Left forelimb (tissue), 1 donor: Measurements from ENCODE around the gene GALP.
"Not testable (repeated sequence)": the region's sequence is repeated elsewhere in the genome, so short reads cannot be mapped to it uniquely, and the experiment has no call there.

Experiments
- DNase-seq: peaks from one replicate; pipeline ENCODE4 v3.0.0-alpha.2; 2018; ENCODE audit warnings: low spot score

The GALP gene

GRCh38 chr19:56191115-56191514 lies 15.3 kb downstream of the GALP start:
- DNase-seq: no peak

GRCh38 chr19:56191711-56192110 lies 15.9 kb downstream of the GALP start:
- DNase-seq: no peak

GRCh38 chr19:56193981-56194640 lies 18.3 kb downstream of the GALP start:
- no peak for DNase-seq

GRCh38 chr19:56197646-56198045 lies 21.8 kb downstream of the GALP start, which contains the start of gene ZSCAN5B:
Gene ZSCAN5B, minus strand, starts transcription at chr19:56197783. Its CDS starts 4,731 bp downstream, at chr19:56193052.
- not testable (repeated sequence) for DNase-seq

- no peak for DNase-seq
Observed at GRCh38 chr19:56199687-56200086, 23.9 kb downstream of the GALP start.

GRCh38 chr19:56201973-56202372 lies 26.2 kb downstream of the GALP start, which contains the start of gene ZSCAN5C:
Gene ZSCAN5C, plus strand, starts transcription at chr19:56202273. Its CDS starts 3,641 bp downstream, at chr19:56205914.
- DNase-seq: no peak

GRCh38 chr19:56207581-56207980 lies 31.8 kb downstream of the GALP start:
- DNase-seq: not testable (repeated sequence)

GRCh38 chr19:56209091-56209490 lies 33.3 kb downstream of the GALP start:
- no peak for DNase-seq

GRCh38 chr19:56210036-56210435 lies 34.2 kb downstream of the GALP start:
- not testable (repeated sequence) for DNase-seq

- no peak for DNase-seq
Observed at GRCh38 chr19:56211718-56212117, 35.9 kb downstream of the GALP start.

- peak; percentile 68 for DNase-seq
Observed at GRCh38 chr19:56217039-56217949, 41.5 kb downstream of the GALP start.

GRCh38 chr19:56218961-56219360 lies 43.2 kb downstream of the GALP start:
- DNase-seq: no peak

GRCh38 chr19:56221442-56221841 lies 45.6 kb downstream of the GALP start:
- DNase-seq: not testable (repeated sequence)

GRCh38 chr19:56221851-56222250 lies 46.0 kb downstream of the GALP start:
- DNase-seq: no peak

GRCh38 chr19:56222901-56223300 lies 47.1 kb downstream of the GALP start:
- no peak for DNase-seq

GRCh38 chr19:56223481-56223880 lies 47.7 kb downstream of the GALP start:
- no peak for DNase-seq
